CD4-positive, CD25-positive, alpha-beta regulatory T cell (primary cell): ENCODE results near the gene PLXNC1. TPM values are rescaled to one million over a fixed set of nuclear protein-coding genes. Genes with fewer than 3 reads are reported as not detected.

Experiments
- ATAC-seq, 2 donors: fragments of 150-1000 bp; cut with Tn5 transposase; one replicate each; pipeline ENCODE4 v1.10.0; 2021; ENCODE audit warnings: low read depth in 2 of 2, moderate number of reproducible peaks in 2 of 2, moderate library complexity in 1 of 2
- DNase-seq, 3 donors: peaks; one replicate each; pipeline versions ENCODE4 v3.0.0 to v3.0.0-alpha.2; 2012 to 2022; ENCODE audit warnings: mixed read lengths in 1 of 3
- H3K27ac ChIP-seq: one replicate; pipeline ENCODE4 v1.7.0; 2013; ENCODE audit warnings: mild to moderate bottlenecking, low read length; ENCODE audit not compliant: insufficient read depth, poor library complexity, severe bottlenecking
- H3K27me3 ChIP-seq: one replicate; pipeline ENCODE4 v1.7.0; 2013; ENCODE audit warnings: low read length; ENCODE audit not compliant: control insufficient read depth, insufficient read depth
- H3K36me3 ChIP-seq: one replicate; pipeline ENCODE4 v1.7.0; 2013; ENCODE audit warnings: mild to moderate bottlenecking, low read length, moderate library complexity; ENCODE audit not compliant: control insufficient read depth, insufficient read depth
- H3K4me1 ChIP-seq: 2 replicates; pipeline ENCODE4 v1.7.0; 2013; ENCODE audit warnings: mild to moderate bottlenecking, low read length; ENCODE audit not compliant: insufficient read depth, control insufficient read depth, poor library complexity, severe bottlenecking
- H3K4me3 ChIP-seq: one replicate; pipeline ENCODE4 v1.7.0; 2013; ENCODE audit warnings: low read depth, mild to moderate bottlenecking, low read length, moderate library complexity
- H3K9me3 ChIP-seq, 2 experiments: 1 replicate in 1 of 2; 2 replicates in 1 of 2; pipeline ENCODE4 v1.7.0; 2013; ENCODE audit warnings: low read length in 2 of 2, mild to moderate bottlenecking in 1 of 2, moderate library complexity in 1 of 2; ENCODE audit not compliant: control insufficient read depth in 2 of 2
- H3K27ac Mint-ChIP-seq, 3 donors: one replicate each; pipeline ENCODE4 v1.8.0; 2020 to 2022; ENCODE audit warnings: mild to moderate bottlenecking in 3 of 3, mixed read lengths in 3 of 3, moderate library complexity in 2 of 3
- H3K27me3 Mint-ChIP-seq: one replicate; pipeline ENCODE4 v1.8.0; 2022; ENCODE audit warnings: mild to moderate bottlenecking, mixed read lengths
- H3K36me3 Mint-ChIP-seq: one replicate; pipeline ENCODE4 v1.8.0; 2020; ENCODE audit warnings: mixed read lengths
- H3K4me1 Mint-ChIP-seq, 4 donors: one replicate each; pipeline ENCODE4 v1.8.0; 2020 to 2022; ENCODE audit warnings: mixed read lengths in 4 of 4, mild to moderate bottlenecking in 1 of 4
- H3K4me3 Mint-ChIP-seq, 4 donors: one replicate each; pipeline ENCODE4 v1.8.0; 2020 to 2022; ENCODE audit warnings: mild to moderate bottlenecking in 4 of 4, mixed read lengths in 4 of 4, moderate library complexity in 3 of 4
- H3K9me3 Mint-ChIP-seq, 7 donors: one replicate each; pipeline ENCODE4 v1.8.0; 2020 to 2022; ENCODE audit warnings: mixed read lengths in 7 of 7, mild to moderate bottlenecking in 3 of 7, moderate library complexity in 2 of 7
- polyA plus RNA-seq, 4 donors: library from polyadenylated mRNA; unstranded; fragments of 300-500 nt; fragmentation: Illumina TruSeq; gene quantifications; one replicate each; pipeline ENCODE4 v1.2.3, GENCODE V29; 2021
- total RNA-seq: library from RNA; stranded (reverse); gene quantifications from one replicate; pipeline ENCODE4 v1.2.3, GENCODE V29; 2022

PLXNC1 gene
- total and polyA plus RNA-seq, 5 donors from 2014 or later, result 1.2 to 13.8 (median 2.4) TPM

GRCh38 chr12:94139816-94140215 is 8.6 kb upstream of the PLXNC1 start:
- H3K27me3 Mint-ChIP-seq, result peaks cover 20% of the 10 kb centered on the region
- no peaks in the 10 kb centered on the region for H3K27me3 ChIP-seq
- H3K9me3 Mint-ChIP-seq, result no peaks in the 10 kb centered on the region
- H3K4me3 ChIP-seq, result no peak overlapping the region
- ATAC-seq, result no peak
- H3K27ac ChIP-seq, result no peak overlapping the region
- H3K27ac Mint-ChIP-seq, result peak overlapping the region in 1 of 3 donors; percentile 20
- H3K36me3 Mint-ChIP-seq, result no peaks in the 10 kb centered on the region
- H3K4me3 Mint-ChIP-seq, result no peak overlapping the region
- no peaks in the 10 kb centered on the region for H3K4me1 Mint-ChIP-seq
- no peak for DNase-seq
- no peaks in the 10 kb centered on the region for H3K36me3 ChIP-seq
- H3K9me3 ChIP-seq, result no peaks in the 10 kb centered on the region
- no peaks in the 10 kb centered on the region for H3K4me1 ChIP-seq

GRCh38 chr12:94140556-94140955 is 7.8 kb upstream of the PLXNC1 start:
- Histone ChIP-seq H3K9me3 (no peaks in the 10 kb centered on the region), H3K27me3 (no peaks in the 10 kb centered on the region), H3K36me3 (no peaks in the 10 kb centered on the region), H3K4me1 (no peaks in the 10 kb centered on the region), H3K27ac (no peak overlapping the region), H3K4me3 (no peak overlapping the region)
- Mint-ChIP-seq H3K9me3 (no peaks in the 10 kb centered on the region), H3K4me1 (no peaks in the 10 kb centered on the region), H3K36me3 (no peaks in the 10 kb centered on the region), H3K27ac (no peak overlapping the region), H3K4me3 (peak overlapping the region in 1 of 4 donors; percentile 62), H3K27me3 (peaks cover 16% of the 10 kb centered on the region)
- ATAC-seq, result peak in 1 of 2 donors; percentile 54
- DNase-seq, result peak in 2 of 3 donors; percentile 44 to 68

DNA sequence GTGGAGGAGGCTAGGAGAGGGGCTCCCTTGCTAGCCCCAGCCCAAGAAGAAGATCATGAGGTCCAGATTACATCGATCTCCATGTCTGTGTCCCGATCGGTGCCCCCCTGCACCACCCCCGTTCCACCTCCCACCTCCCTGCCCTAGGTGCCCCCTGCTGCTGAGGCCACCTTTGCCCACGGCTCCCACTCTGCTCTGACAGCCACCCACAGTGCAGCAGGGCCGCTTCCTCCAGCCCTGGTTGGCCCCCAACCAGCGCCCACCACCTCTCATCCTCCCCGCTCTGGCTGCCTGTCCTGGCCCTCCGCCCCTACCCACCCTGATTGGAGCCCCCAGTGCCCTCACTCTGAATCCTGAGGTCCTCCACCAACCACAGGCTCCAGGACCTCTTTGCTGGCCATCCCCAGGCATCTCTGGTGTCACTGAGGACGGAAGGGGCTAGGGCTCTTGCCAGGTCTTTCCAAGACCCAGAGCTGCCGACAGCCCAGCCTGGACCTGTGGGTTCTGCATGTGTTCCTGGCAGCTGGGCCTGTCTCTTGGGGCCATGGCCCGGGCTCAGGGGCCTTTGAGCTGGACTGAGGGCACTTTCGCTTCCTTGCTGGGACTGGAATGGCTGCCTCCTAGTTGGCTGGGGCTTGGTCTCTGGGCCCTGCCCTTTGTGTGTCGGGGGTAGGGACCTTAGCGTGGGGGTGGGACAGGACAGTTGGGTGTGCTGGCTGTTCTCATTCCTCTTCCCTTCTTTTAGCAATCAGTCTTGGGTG is 7.2 kb upstream of the PLXNC1 start:
- Mint-ChIP-seq H3K9me3 (no peaks in the 10 kb centered on the region), H3K4me3 (no peak overlapping the region), H3K36me3 (no peaks in the 10 kb centered on the region), H3K27me3 (peaks cover 16% of the 10 kb centered on the region), H3K27ac (no peak overlapping the region), H3K4me1 (no peaks in the 10 kb centered on the region)
- no peak overlapping the region for H3K4me3 ChIP-seq
- no peaks in the 10 kb centered on the region for H3K27me3 ChIP-seq
- no peak overlapping the region for H3K27ac ChIP-seq
- DNase-seq, result no peak
- no peaks in the 10 kb centered on the region for H3K36me3 ChIP-seq
- ATAC-seq, result no peak
- H3K9me3 ChIP-seq, result no peaks in the 10 kb centered on the region
- H3K4me1 ChIP-seq, result no peaks in the 10 kb centered on the region

GRCh38 chr12:94141892-94142291 is 6.5 kb upstream of the PLXNC1 start:
- H3K4me1 ChIP-seq, result no peaks in the 10 kb centered on the region
- H3K36me3 Mint-ChIP-seq, result no peaks in the 10 kb centered on the region
- no peaks in the 10 kb centered on the region for H3K9me3 ChIP-seq
- ATAC-seq, result no peak
- H3K4me3 Mint-ChIP-seq, result peak overlapping the region in 1 of 4 donors; percentile 17
- no peak overlapping the region for H3K27ac ChIP-seq
- H3K9me3 Mint-ChIP-seq, result no peaks in the 10 kb centered on the region
- no peaks in the 10 kb centered on the region for H3K27me3 ChIP-seq
- H3K27ac Mint-ChIP-seq, result peak overlapping the region in 1 of 3 donors; percentile 32
- no peaks in the 10 kb centered on the region for H3K36me3 ChIP-seq
- peaks cover 16% of the 10 kb centered on the region for H3K27me3 Mint-ChIP-seq
- H3K4me3 ChIP-seq, result no peak overlapping the region
- DNase-seq, result no peak
- no peaks in the 10 kb centered on the region for H3K4me1 Mint-ChIP-seq

- DNase-seq (no peak), ATAC-seq (no peak)
- Histone ChIP-seq H3K36me3 (no peaks in the 10 kb centered on the region), H3K9me3 (no peaks in the 10 kb centered on the region), H3K27ac (no peak overlapping the region), H3K4me3 (no peak overlapping the region), H3K27me3 (no peaks in the 10 kb centered on the region), H3K4me1 (peaks cover 7% of the 10 kb centered on the region)
- Mint-ChIP-seq H3K36me3 (no peaks in the 10 kb centered on the region), H3K4me3 (no peak overlapping the region), H3K4me1 (peaks cover 0 to 6% (median 3%) of the 10 kb centered on the region in 4 donors), H3K9me3 (no peaks in the 10 kb centered on the region), H3K27ac (no peak overlapping the region), H3K27me3 (peaks cover 21% of the 10 kb centered on the region)
Measured at GRCh38 chr12:94143438-94143837, 4.9 kb upstream of the PLXNC1 start.

- no peak overlapping the region for H3K27ac ChIP-seq
- DNase-seq (no peak), ATAC-seq (no peak)
- H3K9me3 ChIP-seq, result no peaks in the 10 kb centered on the region
- H3K36me3 Mint-ChIP-seq, result no peaks in the 10 kb centered on the region
- no peaks in the 10 kb centered on the region for H3K27me3 ChIP-seq
- no peak overlapping the region for H3K4me3 ChIP-seq
- no peak overlapping the region for H3K27ac Mint-ChIP-seq
- H3K27me3 Mint-ChIP-seq, result peaks cover 21% of the 10 kb centered on the region
- H3K4me3 Mint-ChIP-seq, result no peak overlapping the region
- H3K36me3 ChIP-seq, result no peaks in the 10 kb centered on the region
- H3K4me1 Mint-ChIP-seq, result peaks cover 0 to 6% (median 3%) of the 10 kb centered on the region in 4 donors
- no peaks in the 10 kb centered on the region for H3K9me3 Mint-ChIP-seq
- H3K4me1 ChIP-seq, result peaks cover 7% of the 10 kb centered on the region
Measured at GRCh38 chr12:94143951-94144350, 4.4 kb upstream of the PLXNC1 start.

DNA sequence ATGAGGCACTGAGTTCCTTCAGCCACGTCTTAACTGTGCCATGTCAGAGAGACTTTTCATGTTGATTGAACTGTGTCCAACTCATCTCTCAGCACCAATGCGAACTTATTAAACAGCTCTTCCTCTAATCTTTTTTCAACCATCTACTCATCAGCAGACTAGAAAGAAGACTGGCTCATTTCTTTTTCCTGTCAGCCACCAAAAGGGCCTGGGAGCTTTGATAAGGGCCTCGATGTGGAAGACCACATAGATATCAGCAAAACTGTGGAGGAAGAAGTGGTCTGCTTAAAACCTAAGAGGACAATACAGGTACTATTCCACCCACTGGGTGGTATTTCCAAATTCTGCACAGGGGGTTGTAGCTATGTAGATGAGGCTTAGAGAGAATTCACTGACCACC is 3.6 kb upstream of the PLXNC1 start:
- Histone ChIP-seq H3K36me3 (no peaks in the 10 kb centered on the region), H3K27ac (no peak overlapping the region), H3K4me1 (peaks cover 10% of the 10 kb centered on the region), H3K27me3 (no peaks in the 10 kb centered on the region), H3K9me3 (no peaks in the 10 kb centered on the region), H3K4me3 (no peak overlapping the region)
- Mint-ChIP-seq H3K4me3 (peak overlapping the region in 1 of 4 donors; percentile 66), H3K4me1 (peaks cover 0 to 6% (median 3%) of the 10 kb centered on the region in 4 donors), H3K36me3 (no peaks in the 10 kb centered on the region), H3K27ac (peak overlapping the region in 1 of 3 donors; percentile 38), H3K9me3 (no peaks in the 10 kb centered on the region), H3K27me3 (peaks cover 21% of the 10 kb centered on the region)
- ATAC-seq, result no peak
- no peak for DNase-seq
